ENCODE results near the gene RAB30. TPM values are rescaled to one million over a fixed set of nuclear protein-coding genes. Genes with fewer than 3 reads are reported as not detected.
"Not testable (repeated sequence)": the region's sequence is repeated elsewhere in the genome, so short reads cannot be mapped to it uniquely, and the experiment has no call there.

Gene RAB30
- total RNA-seq, 1 experiment from 2014 or later: 15.0 TPM

GRCh38 chr11:82959987-82960778 lies 111.5 kb downstream of the RAB30 start:
- BruUV-seq (replicated peaks): no TSS peak
- H3K9me3 ChIP-seq (ENCODE audit: low read depth, low read length, poor library complexity, severe bottlenecking): no peaks in the 10 kb centered on the region
- H3K4me1 ChIP-seq (ENCODE audit: insufficient read depth, low read length, poor library complexity, severe bottlenecking): no peaks in the 10 kb centered on the region
- TF ChIP-seq CTCF (conservative IDR thresholded peaks at IDR 0.05; ENCODE audit: low read depth, low read length): no peak
- TF ChIP-seq EZH2 (IDR thresholded peaks at IDR 0.05; ENCODE audit: borderline replicate concordance, low read depth, low read length, poor library complexity, severe bottlenecking): no peak
- no peaks in the 10 kb centered on the region for H3K36me3 ChIP-seq (ENCODE audit: insufficient read depth, low read length, poor library complexity, severe bottlenecking)
- H3K27ac ChIP-seq (ENCODE audit: low read depth, low read length, poor library complexity, severe bottlenecking): no peak overlapping the region
- CTCF ChIA-PET: no interaction called here
- POLR2A ChIA-PET (ENCODE audit: low non-redundant PET): no interaction called here
- no peak overlapping the region for H3K4me3 ChIP-seq (ENCODE audit: low read depth, low read length, poor library complexity, severe bottlenecking)
- no peaks in the 10 kb centered on the region for H3K27me3 ChIP-seq (replicated peaks; ENCODE audit: insufficient read depth, low read depth, low read length, poor library complexity)
- intact Hi-C loops (cut with micrococcal nuclease; ENCODE audit: unreplicated experiment): no loop called here
- no peak for DNase-seq (ENCODE audit: low spot score)

- H3K27ac ChIP-seq (ENCODE audit: low read depth, low read length, poor library complexity, severe bottlenecking); DNase-seq (ENCODE audit: low spot score); H3K9me3 ChIP-seq (ENCODE audit: low read depth, low read length, poor library complexity, severe bottlenecking); CTCF ChIA-PET; H3K4me3 ChIP-seq (ENCODE audit: low read depth, low read length, poor library complexity, severe bottlenecking); intact Hi-C loops (cut with micrococcal nuclease; ENCODE audit: unreplicated experiment); POLR2A ChIA-PET (ENCODE audit: low non-redundant PET); BruUV-seq (replicated peaks); H3K27me3 ChIP-seq (replicated peaks; ENCODE audit: insufficient read depth, low read depth, low read length, poor library complexity); H3K36me3 ChIP-seq (ENCODE audit: insufficient read depth, low read length, poor library complexity, severe bottlenecking); H3K4me1 ChIP-seq (ENCODE audit: insufficient read depth, low read length, poor library complexity, severe bottlenecking): not testable (repeated sequence)
Measured at GRCh38 chr11:82955736-82956453, 115.8 kb downstream of the RAB30 start.

GRCh38 chr11:82950502-82950901 lies 121.2 kb downstream of the RAB30 start:
- POLR2A ChIA-PET (ENCODE audit: low non-redundant PET); CTCF ChIA-PET: not testable (repeated sequence)

GRCh38 chr11:82949352-82949751 lies 122.3 kb downstream of the RAB30 start:
- POLR2A ChIA-PET (ENCODE audit: low non-redundant PET): no interaction called here
- no peaks in the 10 kb centered on the region for H3K4me1 ChIP-seq (ENCODE audit: insufficient read depth, low read length, poor library complexity, severe bottlenecking)
- H3K27me3 ChIP-seq (replicated peaks; ENCODE audit: insufficient read depth, low read depth, low read length, poor library complexity): no peaks in the 10 kb centered on the region
- intact Hi-C loops (cut with micrococcal nuclease; ENCODE audit: unreplicated experiment): no loop called here
- TF ChIP-seq CTCF (conservative IDR thresholded peaks at IDR 0.05; ENCODE audit: low read depth, low read length) (no peak), EZH2 (IDR thresholded peaks at IDR 0.05; ENCODE audit: borderline replicate concordance, low read depth, low read length, poor library complexity, severe bottlenecking) (no peak)
- no peak overlapping the region for H3K27ac ChIP-seq (ENCODE audit: low read depth, low read length, poor library complexity, severe bottlenecking)
- H3K4me3 ChIP-seq (ENCODE audit: low read depth, low read length, poor library complexity, severe bottlenecking): no peak overlapping the region
- H3K9me3 ChIP-seq (ENCODE audit: low read depth, low read length, poor library complexity, severe bottlenecking): no peaks in the 10 kb centered on the region
- no TSS peak for BruUV-seq (replicated peaks)
- H3K36me3 ChIP-seq (ENCODE audit: insufficient read depth, low read length, poor library complexity, severe bottlenecking): no peaks in the 10 kb centered on the region
- CTCF ChIA-PET: no interaction called here
- DNase-seq (ENCODE audit: low spot score): no peak

More at GRCh38 chr11:82950502-82950901, 121.2 kb downstream of the RAB30 start:
- H3K9me3 ChIP-seq (ENCODE audit: low read depth, low read length, poor library complexity, severe bottlenecking); BruUV-seq (replicated peaks); H3K36me3 ChIP-seq (ENCODE audit: insufficient read depth, low read length, poor library complexity, severe bottlenecking); H3K4me1 ChIP-seq (ENCODE audit: insufficient read depth, low read length, poor library complexity, severe bottlenecking); DNase-seq (ENCODE audit: low spot score); H3K4me3 ChIP-seq (ENCODE audit: low read depth, low read length, poor library complexity, severe bottlenecking); H3K27ac ChIP-seq (ENCODE audit: low read depth, low read length, poor library complexity, severe bottlenecking); H3K27me3 ChIP-seq (replicated peaks; ENCODE audit: insufficient read depth, low read depth, low read length, poor library complexity); intact Hi-C loops (cut with micrococcal nuclease; ENCODE audit: unreplicated experiment): not testable (repeated sequence)

All from A673 (cell line).